SK-N-SH (cell line): ENCODE measurements around the gene MESP1. TPM values are rescaled to one million over a fixed set of nuclear protein-coding genes. Genes with fewer than 3 reads are reported as not detected.

Experiments
- CTCF ChIA-PET: fragments of 300-600, 350-600 bp; formaldehyde crosslinking; extraction: SDS; loops from one replicate; lab custom pipeline; 2021; lab: Yijun Ruan, JAX
- POLR2A ChIA-PET: fragments of 350-600 bp; sonication (Branson Sonifier 250); formaldehyde crosslinking; extraction: SDS; loops from one replicate; lab custom pipeline; 2020; ENCODE audit warnings: antibody characterized with exemption, inconsistent platforms; lab: Yijun Ruan, JAX
- DNase-seq: peaks from one replicate; pipeline ENCODE4 v3.0.0; 2012
- H2AFZ ChIP-seq: fragments of 200-600 bp; sonication (generic); 2 replicates; pipeline ENCODE4 v1.8.1; 2016; ENCODE audit warnings: antibody characterized with exemption, mild to moderate bottlenecking, low read depth
- H3F3A ChIP-seq: fragments of 200-600 bp; sonication (generic); replicated peaks from 2 replicates; pipeline ENCODE3; 2016; ENCODE audit warnings: antibody characterized with exemption, mild to moderate bottlenecking; ENCODE audit not compliant: insufficient read depth
- H3K27ac ChIP-seq, 2 experiments: fragments of 200-500 bp in 1 of 2; fragments of 200-600 bp in 1 of 2; sonication (Bioruptor generic) in 1 of 2; sonication (generic), shearing (Covaris generic) in 1 of 2; 2 replicates each; pipeline versions ENCODE4 v1.5.1 to v1.6.1; 2014 to 2016; ENCODE audit warnings: low read depth in 2 of 2, inconsistent platforms in 1 of 2, low read length in 1 of 2, mild to moderate bottlenecking in 1 of 2, mixed read lengths in 1 of 2
- H3K27me3 ChIP-seq: fragments of 200-600 bp; sonication (generic), shearing (Covaris generic); 2 replicates; pipeline ENCODE4 v1.6.1; 2016; ENCODE audit warnings: mixed run types; ENCODE audit not compliant: insufficient read depth
- H3K36me3 ChIP-seq, 2 experiments: fragments of 200-500 bp in 1 of 2; fragments of 200-600 bp in 1 of 2; sonication (Bioruptor generic) in 1 of 2; sonication (generic) in 1 of 2; replicated peaks in 1 of 2; 2 replicates each; pipeline versions ENCODE3 to v1.5.1; 2014 to 2016; ENCODE audit warnings: low read length in 1 of 2, mild to moderate bottlenecking in 1 of 2; ENCODE audit not compliant: insufficient read depth in 2 of 2, control insufficient read depth in 1 of 2
- H3K4me1 ChIP-seq, 2 experiments: fragments of 200-500 bp in 1 of 2; fragments of 200-600 bp in 1 of 2; sonication (Bioruptor generic) in 1 of 2; sonication (generic), shearing (Covaris generic) in 1 of 2; 2 replicates each; pipeline versions ENCODE4 v1.5.1 to v1.6.1; 2014 to 2016; ENCODE audit warnings: low read depth in 1 of 2, low read length in 1 of 2, mixed run types in 1 of 2; ENCODE audit not compliant: insufficient read depth in 2 of 2, control insufficient read depth in 1 of 2
- H3K4me2 ChIP-seq: fragments of 200-600 bp; sonication (generic), shearing (Covaris generic); 2 replicates; pipeline ENCODE4 v1.6.1; 2017; ENCODE audit warnings: mixed run types
- H3K4me3 ChIP-seq, 2 experiments: fragments of 200-500 bp in 1 of 2; fragments of 200-600 bp in 1 of 2; sonication (Bioruptor generic) in 1 of 2; sonication (generic), shearing (Covaris generic) in 1 of 2; 2 replicates each; pipeline versions ENCODE4 v1.5.1 to v1.8.1; 2014 to 2016; ENCODE audit warnings: low read depth in 2 of 2, inconsistent platforms in 1 of 2, low read length in 1 of 2, mild to moderate bottlenecking in 1 of 2, mixed read lengths in 1 of 2, moderate library complexity in 1 of 2
- H3K79me2 ChIP-seq: fragments of 200-600 bp; sonication (generic); 2 replicates; pipeline ENCODE4 v1.8.1; 2017; ENCODE audit warnings: mild to moderate bottlenecking; ENCODE audit not compliant: insufficient read depth
- H3K9ac ChIP-seq: fragments of 200-600 bp; sonication (generic); 2 replicates; pipeline ENCODE4 v1.6.1; 2017; ENCODE audit warnings: mixed run types
- H3K9me2 ChIP-seq: fragments of 200-600 bp; sonication (generic); 2 replicates; pipeline ENCODE4 v1.6.1; 2017; ENCODE audit warnings: mixed run types
- H3K9me3 ChIP-seq: fragments of 200-600 bp; sonication (generic); 2 replicates; pipeline ENCODE4 v1.6.1; 2017; ENCODE audit warnings: mixed run types, mild to moderate bottlenecking, moderate library complexity
- H4K20me1 ChIP-seq: fragments of 200-600 bp; sonication (generic); 2 replicates; pipeline ENCODE4 v1.6.1; 2017; ENCODE audit warnings: mild to moderate bottlenecking, mixed run types; ENCODE audit not compliant: insufficient read depth
- CTCF ChIP-seq: fragments of 200-600 bp; sonication (generic); IDR thresholded peaks from 2 replicates; pipeline ENCODE4 v1.6.1; 2017; ENCODE audit warnings: antibody characterized with exemption, mild to moderate bottlenecking, moderate library complexity
- ELF1 ChIP-seq: IDR thresholded peaks from 2 replicates; pipeline ENCODE4 v1.4.0; 2012
- FOSL2 ChIP-seq: IDR thresholded peaks from 2 replicates; pipeline ENCODE4 v1.4.0; 2012; ENCODE audit warnings: low read depth, mild to moderate bottlenecking, moderate library complexity, borderline replicate concordance
- IRF3 ChIP-seq: fragments of 150-350 bp; IDR thresholded peaks from 2 replicates; pipeline ENCODE4 v1.6.1; 2016; ENCODE audit warnings: mild to moderate bottlenecking, low read depth, low read length
- JUND ChIP-seq: IDR thresholded peaks from 2 replicates; pipeline ENCODE4 v1.4.0; 2012
- PBX3 ChIP-seq: IDR thresholded peaks from 2 replicates; pipeline ENCODE4; 2012
- POLR2AphosphoS5 ChIP-seq: IDR thresholded peaks from 2 replicates; pipeline ENCODE4 v1.6.1; 2012; ENCODE audit warnings: low read depth, low read length
- REST ChIP-seq: IDR thresholded peaks from 2 replicates; pipeline ENCODE4 v1.6.1; 2012; ENCODE audit warnings: mild to moderate bottlenecking, low read depth, low read length, moderate library complexity
- RFX5 ChIP-seq: IDR thresholded peaks from 2 replicates; pipeline ENCODE4 v1.6.1; 2012; ENCODE audit warnings: mild to moderate bottlenecking, improper control_type of control experiment, low read length
- SMC3 ChIP-seq: IDR thresholded peaks from 2 replicates; pipeline ENCODE4 v1.6.1; 2012; ENCODE audit warnings: low read depth, low read length, improper control_type of control experiment
- TAF1 ChIP-seq: IDR thresholded peaks from 2 replicates; pipeline ENCODE4 v1.6.1; 2012; ENCODE audit warnings: low read depth, mild to moderate bottlenecking, low read length, moderate library complexity, borderline replicate concordance
- USF1 ChIP-seq: IDR thresholded peaks from 2 replicates; pipeline ENCODE4 v1.4.0; 2012; ENCODE audit warnings: low read depth, borderline replicate concordance
- USF2 ChIP-seq: fragments of 150-350 bp; IDR thresholded peaks from 2 replicates; pipeline ENCODE4 v1.6.1; 2017; ENCODE audit warnings: antibody characterized with exemption, low read length, low read depth, borderline replicate concordance
- YY1 ChIP-seq: IDR thresholded peaks from 2 replicates; pipeline ENCODE4 v1.4.0; 2012; ENCODE audit warnings: low read depth, mild to moderate bottlenecking
- ZBTB33 ChIP-seq: IDR thresholded peaks from 2 replicates; pipeline ENCODE4 v1.4.0; 2012; ENCODE audit warnings: low read depth, borderline replicate concordance
- WGBS: methylation state at CpG from one replicate; pipeline ENCODE4 v1.1.6; 2017; ENCODE audit warnings: low lambda C conversion rate; 5-methylcytosine and 5-hydroxymethylcytosine counted together
- polyA plus RNA-seq, 3 experiments: library from polyadenylated mRNA; depleted of rRNA; stranded (reverse); fragments of >200 nt; gene quantifications; 2 replicates each; pipeline ENCODE4 v1.2.3, GENCODE V29; 2012

Gene MESP1
- polyA plus RNA-seq, 1 of the 3 experiments (the other 2 are of a cell fraction): 0.74 TPM

- no peak for TF ChIP-seq REST
- TF ChIP-seq SMC3: no peak
These were observed 5.9 kb downstream of the MESP1 start (continued) for GRCh38 chr15:89745131-89745530.

- Histone ChIP-seq H3F3A (no peaks in the 10 kb centered on the region), H3K4me2 (no peak overlapping the region), H3K79me2 (no peaks in the 10 kb centered on the region), H3K4me1 (no peaks in the 10 kb centered on the region; a peak in 1 of 4 replicates), H3K9ac (no peak overlapping the region), H4K20me1 (no peaks in the 10 kb centered on the region), H3K4me3 (no peak overlapping the region), H3K36me3 (no peaks in the 10 kb centered on the region), H3K27me3 (no peaks in the 10 kb centered on the region), H3K27ac (no peak overlapping the region), H3K9me3 (no peaks in the 10 kb centered on the region), H2AFZ (no peak overlapping the region), H3K9me2 (no peaks in the 10 kb centered on the region)
- WGBS: 73% methylated on average over 6 of the region's 8 CpGs
- ChIA-PET POLR2A (no interaction called here), CTCF (interaction anchor here (0.8 to 2.5 kb wide), 3 partner anchors 16 to 133 kb away, joined by 3 to 9 read pairs (median 3); no protein-coding TSS in a partner anchor)
- TF ChIP-seq ELF1 (no peak), IRF3 (no peak), FOSL2 (no peak), PBX3 (no peak), ZBTB33 (no peak), YY1 (no peak), USF2 (no peak), POLR2AphosphoS5 (no peak), CTCF (no peak), USF1 (no peak), RFX5 (no peak), JUND (no peak), TAF1 (no peak)
- no peak for DNase-seq
These were observed 7.5 kb downstream of the MESP1 start for GRCh38 chr15:89743594-89743993.
